Measurements from ENCODE around the gene TMEM108.

- TF ChIP-seq CTCF (IDR thresholded peaks at IDR 0.05; ENCODE audit: low read depth, low read length, poor library complexity, severe bottlenecking) (no peak), EZH2phosphoT487 (IDR thresholded peaks at IDR 0.05; ENCODE audit: borderline replicate concordance, low read length) (no peak)
These were observed 336.7 kb downstream of the TMEM108 start for GRCh38 chr3:133374708-133375402.
